ENCODE data around the gene OR2C1. TPM values are rescaled to one million over a fixed set of nuclear protein-coding genes. Genes with fewer than 3 reads are reported as not detected.
A peak's percentile ranks its signal among the peaks of the same experiment; 100 is the strongest.

Gene OR2C1
- total RNA-seq, 2 donors from 2014 or later = not detected

DNA sequence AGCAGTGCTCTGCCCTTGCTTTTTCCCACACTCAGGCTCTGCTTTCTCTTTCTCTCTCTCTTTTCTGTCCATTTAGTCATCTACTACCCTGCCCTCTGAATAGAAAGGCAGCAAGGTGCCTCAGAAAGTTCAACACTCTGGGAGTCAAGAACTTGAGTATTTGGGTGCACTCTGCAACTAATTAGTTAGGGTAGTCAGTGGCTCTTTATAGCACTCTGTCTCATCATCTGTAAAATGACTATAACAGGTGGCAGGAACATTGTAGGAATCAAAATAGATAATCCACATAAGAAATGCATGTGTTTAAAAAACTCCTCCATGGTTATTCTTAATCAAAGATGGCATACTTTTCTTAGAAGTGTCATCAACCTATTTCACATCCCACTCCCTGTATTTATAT lies 7.2 kb downstream of the OR2C1 start:
- TF ChIP-seq, protein P1, sequence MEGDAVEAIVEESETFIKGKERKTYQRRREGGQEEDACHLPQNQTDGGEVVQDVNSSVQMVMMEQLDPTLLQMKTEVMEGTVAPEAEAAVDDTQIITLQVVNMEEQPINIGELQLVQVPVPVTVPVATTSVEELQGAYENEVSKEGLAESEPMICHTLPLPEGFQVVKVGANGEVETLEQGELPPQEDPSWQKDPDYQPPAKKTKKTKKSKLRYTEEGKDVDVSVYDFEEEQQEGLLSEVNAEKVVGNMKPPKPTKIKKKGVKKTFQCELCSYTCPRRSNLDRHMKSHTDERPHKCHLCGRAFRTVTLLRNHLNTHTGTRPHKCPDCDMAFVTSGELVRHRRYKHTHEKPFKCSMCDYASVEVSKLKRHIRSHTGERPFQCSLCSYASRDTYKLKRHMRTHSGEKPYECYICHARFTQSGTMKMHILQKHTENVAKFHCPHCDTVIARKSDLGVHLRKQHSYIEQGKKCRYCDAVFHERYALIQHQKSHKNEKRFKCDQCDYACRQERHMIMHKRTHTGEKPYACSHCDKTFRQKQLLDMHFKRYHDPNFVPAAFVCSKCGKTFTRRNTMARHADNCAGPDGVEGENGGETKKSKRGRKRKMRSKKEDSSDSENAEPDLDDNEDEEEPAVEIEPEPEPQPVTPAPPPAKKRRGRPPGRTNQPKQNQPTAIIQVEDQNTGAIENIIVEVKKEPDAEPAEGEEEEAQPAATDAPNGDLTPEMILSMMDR (IDR thresholded peaks at IDR 0.05) = no peak
- TF ChIP-seq POLR2A (IDR thresholded peaks at IDR 0.05) = no peak
- ATAC-seq (no peak), DNase-seq (no peak)
- H3K36me3 ChIP-seq (replicated peaks in 1 of 2; ENCODE audit: insufficient read depth in 1 of 2, low read depth in 2 of 2) = no peaks in the 10 kb centered on the region
- no peak overlapping the region for H3K27ac ChIP-seq
- H3K27me3 ChIP-seq = no peaks in the 10 kb centered on the region
- no peak overlapping the region for H3K4me3 ChIP-seq
- intact Hi-C loops (cut with DNase I) = no loop called here
- peaks cover 0 to 12% (median 0%) of the 10 kb centered on the region in 3 donors for H3K9me3 ChIP-seq
- H3K4me1 ChIP-seq = peaks cover 8% of the 10 kb centered on the region

DNA sequence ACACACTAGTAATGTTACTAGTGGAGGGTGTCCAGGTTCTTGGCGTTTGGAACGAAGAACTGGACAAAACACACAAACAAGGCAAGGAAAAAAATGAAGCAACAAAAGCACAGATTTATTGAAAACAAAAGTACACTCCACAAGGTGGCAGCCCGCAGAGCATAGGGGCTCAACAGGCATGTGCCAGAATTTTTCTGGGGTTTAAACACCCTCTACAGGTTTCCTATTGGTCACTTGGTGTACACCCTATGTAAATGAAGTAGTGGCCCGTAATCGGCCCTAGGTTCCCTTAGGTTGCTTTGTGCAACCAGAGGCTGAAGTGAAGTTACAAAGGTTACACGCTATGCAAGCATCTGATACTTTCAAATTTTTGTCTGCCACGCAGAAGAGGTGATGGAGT lies 8.1 kb downstream of the OR2C1 start:
- H3K4me1 ChIP-seq = peaks cover 8% of the 10 kb centered on the region
- WGBS, 2 donors = 71 to 94% methylated on average over 7 of the region's 7 CpGs
- H3K27me3 ChIP-seq = no peaks in the 10 kb centered on the region
- H3K36me3 ChIP-seq (replicated peaks in 1 of 2; ENCODE audit: insufficient read depth in 1 of 2, low read depth in 2 of 2) = no peaks in the 10 kb centered on the region
- intact Hi-C loops (cut with DNase I) = no loop called here
- ATAC-seq (no peak), DNase-seq (no peak)
- H3K27ac ChIP-seq = no peak overlapping the region
- H3K9me3 ChIP-seq = peaks cover 0 to 12% (median 0%) of the 10 kb centered on the region in 3 donors
- TF ChIP-seq, protein P1 (IDR thresholded peaks at IDR 0.05) = no peak
- no peak for TF ChIP-seq POLR2A (IDR thresholded peaks at IDR 0.05)
- no peak overlapping the region for H3K4me3 ChIP-seq

- Histone ChIP-seq H3K4me3 (no peak overlapping the region), H3K27ac (peak overlapping the region; percentile 39 to 76 (median 68)), H3K9me3 (peaks cover 0 to 12% (median 0%) of the 10 kb centered on the region in 3 donors), H3K4me1 (peaks cover 8% of the 10 kb centered on the region), H3K27me3 (no peaks in the 10 kb centered on the region), H3K36me3 (replicated peaks in 1 of 2; ENCODE audit: insufficient read depth in 1 of 2, low read depth in 2 of 2) (no peaks in the 10 kb centered on the region)
- ATAC-seq = peak; percentile 97
- TF ChIP-seq POLR2A (IDR thresholded peaks at IDR 0.05) = peak in 2 of 3 donors; percentile 56 to 64
- TF ChIP-seq, protein P1 (IDR thresholded peaks at IDR 0.05) = no peak
- WGBS, 2 donors = 6 to 12% methylated on average over 19 to 42 of the region's 42 CpGs
- intact Hi-C loops (cut with DNase I) = no loop called here
- peak; percentile 84 to 94 (median 86) for DNase-seq
Measured at GRCh38 chr16:3364774-3365427, 9.2 kb downstream of the OR2C1 start.

GRCh38 chr16:3369073-3369472 lies 13.4 kb downstream of the OR2C1 start:
- H3K36me3 ChIP-seq (replicated peaks in 1 of 2; ENCODE audit: insufficient read depth in 1 of 2, low read depth in 2 of 2) = no peaks in the 10 kb centered on the region
- TF ChIP-seq, protein P1 (IDR thresholded peaks at IDR 0.05) = no peak
- peaks cover 0 to 26% (median 0%) of the 10 kb centered on the region in 3 donors for H3K9me3 ChIP-seq
- no peaks in the 10 kb centered on the region for H3K27me3 ChIP-seq
- H3K27ac ChIP-seq = no peak overlapping the region
- 84 to 91% methylated on average over 11 of the region's 11 CpGs for WGBS, 2 donors
- intact Hi-C loops (cut with DNase I) = no loop called here
- ATAC-seq = no peak
- peaks cover 8% of the 10 kb centered on the region for H3K4me1 ChIP-seq
- DNase-seq = no peak
- H3K4me3 ChIP-seq = no peak overlapping the region

GRCh38 chr16:3375680-3376079 lies 20.0 kb downstream of the OR2C1 start:
- WGBS, 2 donors = 89 to 93% methylated on average over 5 of the region's 5 CpGs
- intact Hi-C loops (cut with DNase I) = no loop called here
- Histone ChIP-seq H3K27me3 (no peaks in the 10 kb centered on the region), H3K4me1 (no peaks in the 10 kb centered on the region), H3K4me3 (no peak overlapping the region), H3K36me3 (replicated peaks in 1 of 2; ENCODE audit: insufficient read depth in 1 of 2, low read depth in 2 of 2) (no peaks in the 10 kb centered on the region), H3K9me3 (peaks cover 0 to 54% (median 0%) of the 10 kb centered on the region in 3 donors), H3K27ac (no peak overlapping the region)
- DNase-seq = no peak
- no peak for ATAC-seq
- TF ChIP-seq, protein P1 (IDR thresholded peaks at IDR 0.05) = no peak
- no peak for TF ChIP-seq POLR2A (IDR thresholded peaks at IDR 0.05)

Data from body of pancreas (tissue), 4 donors.